ENCODE measurements around the gene MIOX. TPM values are rescaled to one million over a fixed set of nuclear protein-coding genes. Genes with fewer than 3 reads are reported as not detected.
A peak's percentile ranks its signal among the peaks of the same experiment; 100 is the strongest.

Gene MIOX
- total and polyA plus RNA-seq, 9 of the 15 experiments (the other 6 are each of a cell fraction or from before 2014, with no cell fraction given): 0.08 TPM; not detected in 8

GRCh38 chr22:50513175-50513574, 26.5 kb downstream of the MIOX start:
- WGBS (ENCODE audit: insufficient coverage, low coverage, missing lambda C conversion rate): 96% methylated on average over 4 of the region's 15 CpGs
- H3K27me3 ChIP-seq (ENCODE audit: control insufficient read depth in 2 of 2, insufficient read depth in 2 of 2, low read length in 2 of 2): no peaks in the 10 kb centered on the region
- H3K79me2 ChIP-seq (ENCODE audit: control insufficient read depth, insufficient read depth, low read length): peaks cover 68% of the 10 kb centered on the region
- H2AFZ ChIP-seq (ENCODE audit: low read depth, low read length): no peak overlapping the region
- H4K20me1 ChIP-seq (replicated peaks; ENCODE audit: control insufficient read depth, insufficient read depth, low read length): no peaks in the 10 kb centered on the region
- H3K27ac ChIP-seq (ENCODE audit: extremely low read depth, low read depth, low read length): no peak overlapping the region
- DNase-seq (ENCODE audit: extremely low read depth in 1 of 4, low spot score in 3 of 4) (no peak), ATAC-seq (no peak), FAIRE-seq (no peak)
- ChIA-PET POLR2A (interaction anchor here (1.4 kb wide), 1 partner anchor 13 kb away, joined by 7 read pairs; the partner anchor contains the start of gene SCO2), CTCF (ENCODE audit: low intra/inter-chr PET ratio) (no interaction called here)
- H3K4me1 ChIP-seq (replicated peaks in 1 of 2; ENCODE audit: control insufficient read depth in 2 of 2, insufficient read depth in 2 of 2, low read length in 2 of 2): peaks cover 0 to 4% of the 10 kb centered on the region in 2 experiments; a peak in 3 of 5 replicates
- intact Hi-C loops (cut with micrococcal nuclease) (no loop called here), in situ Hi-C loops (cut with MboI) (no loop called here)
- no peaks in the 10 kb centered on the region for H3K9me3 ChIP-seq (replicated peaks; ENCODE audit: control insufficient read depth, insufficient read depth, low read depth, low read length)
- no peak overlapping the region for H3K4me2 ChIP-seq (ENCODE audit: insufficient read depth, low read length)
- no peak overlapping the region for H3K4me3 ChIP-seq
- BruUV-seq (replicated peaks): no TSS peak
- H3K9ac ChIP-seq (ENCODE audit: insufficient read depth in 1 of 2, low read depth in 2 of 2, low read length in 2 of 2): no peak overlapping the region
- no peaks in the 10 kb centered on the region for H3K9me1 ChIP-seq (ENCODE audit: control insufficient read depth, insufficient read depth, low read length)
- H3K36me3 ChIP-seq (ENCODE audit: control insufficient read depth, insufficient read depth, low read length): peaks cover 47% of the 10 kb centered on the region; the same call in 1 of the 3 replicates
- no peak for TF ChIP-seq SRSF1 (IDR thresholded peaks at IDR 0.05; ENCODE audit: low read depth, low read length)
- TF ChIP-seq TEAD4 (IDR thresholded peaks at IDR 0.05; ENCODE audit: low read length): no peak
- TF ChIP-seq TEAD4 (CRISPR knock-in tag; IDR thresholded peaks at IDR 0.05; ENCODE audit: borderline replicate concordance): no peak
- no peak for TF ChIP-seq HLTF (IDR thresholded peaks at IDR 0.05)
- peak; percentile 54 for TF ChIP-seq RBFOX2 (IDR thresholded peaks at IDR 0.05; ENCODE audit: low read depth, low read length)
- TF ChIP-seq ZBTB11 (CRISPR knock-in tag; IDR thresholded peaks at IDR 0.05): no peak
- no peak for TF ChIP-seq NCOR1 (IDR thresholded peaks at IDR 0.05)
- no peak for TF ChIP-seq SPI1 (IDR thresholded peaks at IDR 0.05; ENCODE audit: borderline replicate concordance, low read depth, low read length)
- no peak for TF ChIP-seq RREB1 (CRISPR knock-in tag; IDR thresholded peaks at IDR 0.05)
- TF ChIP-seq ZNF518B (CRISPR knock-in tag; IDR thresholded peaks at IDR 0.05): no peak
